IMR-90 (cell line): ENCODE measurements around the gene UBL5. TPM values are rescaled to one million over a fixed set of nuclear protein-coding genes. Genes with fewer than 3 reads are reported as not detected.

Experiments
- ATAC-seq: fragments of 200-7000 bp; cut with Tn5 transposase; 2 replicates; pipeline ENCODE4 v1.9.1; 2020; ENCODE audit warnings: low read depth, mild to moderate bottlenecking, moderate library complexity
- BruUV-seq: library from RNA; stranded (reverse); fragments of 400-500 nt; replicated peaks from 2 replicates; lab custom pipeline; 2021; lab: Mats Ljungman, UMichigan
- CTCF ChIA-PET: fragments of 300-600 bp; formaldehyde crosslinking; extraction: SDS; loops from one replicate; lab custom pipeline; 2021; ENCODE audit warnings: antibody characterized with exemption; lab: Yijun Ruan, JAX
- POLR2A ChIA-PET: fragments of 300-600 bp; sonication (Branson Sonifier 250); formaldehyde crosslinking; loops from one replicate; lab custom pipeline; 2022; ENCODE audit warnings: antibody characterized with exemption; ENCODE audit not compliant: unreplicated experiment; lab: Charles Lee
- DNase-seq: peaks from one replicate; pipeline ENCODE4 v3.0.0; 2013
- H2AFZ ChIP-seq: replicated peaks from 2 replicates; pipeline ENCODE3; 2013; ENCODE audit warnings: low read length, mild to moderate bottlenecking; ENCODE audit not compliant: poor library complexity
- H2AK5ac ChIP-seq: 2 replicates; pipeline ENCODE4 v1.6.1; 2013; ENCODE audit warnings: low read depth, low read length, inconsistent platforms
- H2AK9ac ChIP-seq: replicated peaks from 2 replicates; pipeline ENCODE3; 2013; ENCODE audit warnings: mild to moderate bottlenecking, low read depth, low read length, moderate library complexity; ENCODE audit not compliant: poor library complexity
- H2BK120ac ChIP-seq: 2 replicates; pipeline ENCODE4 v1.6.1; 2013; ENCODE audit warnings: low read depth, low read length, inconsistent platforms
- H2BK15ac ChIP-seq: 3 replicates; pipeline ENCODE4 v1.6.1; 2013; ENCODE audit warnings: low read depth, low read length, inconsistent platforms
- H2BK20ac ChIP-seq: 2 replicates; pipeline ENCODE4 v1.6.1; 2013; ENCODE audit warnings: low read depth, mild to moderate bottlenecking, inconsistent platforms, low read length, moderate library complexity
- H2BK5ac ChIP-seq: 2 replicates; pipeline ENCODE4 v1.6.1; 2013; ENCODE audit warnings: mild to moderate bottlenecking, low read depth, low read length, inconsistent platforms; ENCODE audit not compliant: poor library complexity, severe bottlenecking
- H3K14ac ChIP-seq: replicated peaks from 2 replicates; pipeline ENCODE4 v1.6.1; 2013; ENCODE audit warnings: low read depth, low read length, inconsistent platforms
- H3K18ac ChIP-seq: 2 replicates; pipeline ENCODE4 v1.6.1; 2013; ENCODE audit warnings: low read depth, low read length, control low read depth
- H3K23ac ChIP-seq: 2 replicates; pipeline ENCODE4 v1.6.1; 2013; ENCODE audit warnings: low read depth, low read length, inconsistent platforms
- H3K27ac ChIP-seq: 2 replicates; pipeline ENCODE4 v1.5.1; 2013; ENCODE audit warnings: mild to moderate bottlenecking, control low read depth, low read length; ENCODE audit not compliant: insufficient read depth
- H3K27me3 ChIP-seq: 2 replicates; pipeline ENCODE4 v1.6.1; 2013; ENCODE audit warnings: low read length; ENCODE audit not compliant: control insufficient read depth, insufficient read depth
- H3K36me3 ChIP-seq: 2 replicates; pipeline ENCODE4 v1.6.1; 2013; ENCODE audit warnings: low read length, mixed read lengths; ENCODE audit not compliant: control insufficient read depth, insufficient read depth
- H3K4ac ChIP-seq: 2 replicates; pipeline ENCODE4 v1.6.1; 2013; ENCODE audit warnings: low read depth, low read length, inconsistent platforms
- H3K4me1 ChIP-seq: 2 replicates; pipeline ENCODE4 v1.6.1; 2013; ENCODE audit warnings: low read length, mixed read lengths; ENCODE audit not compliant: control insufficient read depth, insufficient read depth
- H3K4me2 ChIP-seq: 2 replicates; pipeline ENCODE4 v1.6.1; 2013; ENCODE audit warnings: low read depth, mild to moderate bottlenecking, control low read depth, low read length, moderate library complexity
- H3K4me3 ChIP-seq: 2 replicates; pipeline ENCODE4 v1.5.1; 2013; ENCODE audit warnings: low read depth, mild to moderate bottlenecking, control low read depth, low read length, moderate library complexity; ENCODE audit not compliant: insufficient read depth
- H3K56ac ChIP-seq: 2 replicates; pipeline ENCODE4 v1.6.1; 2013; ENCODE audit warnings: low read length, inconsistent platforms; ENCODE audit not compliant: insufficient read depth; ENCODE audit errors: extremely low read depth
- H3K79me1 ChIP-seq, 2 experiments: 2 replicates each; pipeline ENCODE4 v1.6.1; 2013; ENCODE audit warnings: low read length in 2 of 2, inconsistent platforms in 1 of 2, low read depth in 1 of 2
- H3K9ac ChIP-seq: 2 replicates; pipeline ENCODE4 v1.6.1; 2013; ENCODE audit warnings: low read depth, low read length, control low read depth
- H3K9me1 ChIP-seq: 2 replicates; pipeline ENCODE4 v1.6.1; 2013; ENCODE audit warnings: low read length, inconsistent platforms; ENCODE audit not compliant: insufficient read depth
- H3K9me3 ChIP-seq: 2 replicates; pipeline ENCODE4 v1.6.1; 2013; ENCODE audit warnings: low read length; ENCODE audit not compliant: control insufficient read depth, insufficient read depth
- H4K20me1 ChIP-seq: 2 replicates; pipeline ENCODE4 v1.6.1; 2013; ENCODE audit warnings: low read length, inconsistent platforms; ENCODE audit not compliant: insufficient read depth
- H4K5ac ChIP-seq: 2 replicates; pipeline ENCODE4 v1.6.1; 2013; ENCODE audit warnings: mild to moderate bottlenecking, low read depth, low read length, control low read depth
- H4K8ac ChIP-seq, 2 experiments: 2 replicates each; pipeline ENCODE4 v1.6.1; 2013; ENCODE audit warnings: low read depth in 2 of 2, low read length in 2 of 2, control low read depth in 1 of 2, inconsistent platforms in 1 of 2
- H4K91ac ChIP-seq: 2 replicates; pipeline ENCODE4 v1.6.1; 2013; ENCODE audit warnings: low read depth, low read length, inconsistent platforms; ENCODE audit not compliant: insufficient read depth
- BHLHE40 ChIP-seq: fragments of 150-350 bp; IDR thresholded peaks from 2 replicates; pipeline ENCODE4 v1.6.1; 2016; ENCODE audit warnings: mild to moderate bottlenecking, low read depth, low read length
- CEBPB ChIP-seq: IDR thresholded peaks from 2 replicates; pipeline ENCODE4 v1.6.1; 2012; ENCODE audit warnings: low read depth, low read length, improper control_type of control experiment
- CHD1 ChIP-seq: IDR thresholded peaks from 2 replicates; pipeline ENCODE4 v1.6.1; 2012; ENCODE audit warnings: low read depth, low read length, improper control_type of control experiment
- CTCF ChIP-seq: conservative IDR thresholded peaks from 2 replicates; pipeline ENCODE4 v1.5.1; 2012; ENCODE audit warnings: mild to moderate bottlenecking, low read depth, low read length, improper control_type of control experiment
- MAFK ChIP-seq: IDR thresholded peaks from 2 replicates; pipeline ENCODE4 v1.6.1; 2012; ENCODE audit warnings: low read depth, low read length, improper control_type of control experiment
- MAZ ChIP-seq: IDR thresholded peaks from 2 replicates; pipeline ENCODE4 v1.6.1; 2012; ENCODE audit warnings: low read depth, mild to moderate bottlenecking, low read length, improper control_type of control experiment, moderate library complexity, borderline replicate concordance
- MXI1 ChIP-seq: IDR thresholded peaks from 2 replicates; pipeline ENCODE4 v1.6.1; 2012; ENCODE audit warnings: low read depth, mild to moderate bottlenecking, low read length, moderate library complexity, borderline replicate concordance
- NFE2L2 ChIP-seq: fragments of 150-350 bp; IDR thresholded peaks from 2 replicates; pipeline ENCODE4 v1.6.1; 2016; ENCODE audit warnings: low read depth, mild to moderate bottlenecking, low read length
- POLR2A ChIP-seq: IDR thresholded peaks from 2 replicates; pipeline ENCODE4 v1.6.1; 2012; ENCODE audit warnings: mild to moderate bottlenecking, low read depth, low read length
- RAD21 ChIP-seq: IDR thresholded peaks from 2 replicates; pipeline ENCODE4 v1.6.1; 2012; ENCODE audit warnings: low read length, improper control_type of control experiment
- RCOR1 ChIP-seq: IDR thresholded peaks from 2 replicates; pipeline ENCODE4 v1.6.1; 2012; ENCODE audit warnings: mild to moderate bottlenecking, low read length, improper control_type of control experiment; ENCODE audit not compliant: insufficient replicate concordance
- RFX5 ChIP-seq: IDR thresholded peaks from 2 replicates; pipeline ENCODE4 v1.8.0; 2012; ENCODE audit warnings: low read depth, mild to moderate bottlenecking, low read length, moderate library complexity
- SMC3 ChIP-seq: fragments of 150-350 bp; IDR thresholded peaks from 2 replicates; pipeline ENCODE4 v1.6.1; 2016; ENCODE audit warnings: low read depth, mild to moderate bottlenecking, antibody characterized with exemption, low read length, moderate library complexity
- USF2 ChIP-seq: fragments of 150-350 bp; IDR thresholded peaks from 2 replicates; pipeline ENCODE4 v1.6.1; 2017; ENCODE audit warnings: mild to moderate bottlenecking, antibody characterized with exemption, low read length, low read depth
- WGBS, 2 experiments: methylation state at CpG; one replicate each; pipeline versions ENCODE4 v1.1.5 to v1.1.7; 2013; ENCODE audit warnings: missing lambda C conversion rate in 2 of 2; ENCODE audit not compliant: insufficient read length in 1 of 2; ENCODE audit errors: extremely low coverage in 2 of 2; 5-methylcytosine and 5-hydroxymethylcytosine counted together
- dilution Hi-C: fragments of 300-500 bp; cut with HindIII; formaldehyde crosslinking; loops from one replicate; pipeline ENCODE4 v1.14.3; 2018; ENCODE audit warnings: low sequenced_read_pairs; ENCODE audit not compliant: unreplicated experiment
- in situ Hi-C: fragments of 300-500 bp; cut with MboI; formaldehyde crosslinking; loops from 3 replicates; pipeline ENCODE4 v1.14.3; 2019; ENCODE audit warnings: low sequenced_read_pairs, inconsistent platforms, mixed read lengths
- intact Hi-C: fragments of 100-400 bp; cut with micrococcal nuclease; formaldehyde crosslinking; loops from 2 replicates; pipeline ENCODE4 v1.10.0; 2022
- polyA plus RNA-seq, 3 experiments: library from polyadenylated mRNA; depleted of rRNA; stranded (reverse); fragments of >200 nt; gene quantifications; 2 replicates each; pipeline ENCODE4 v1.2.3, GENCODE V29; 2012; ENCODE audit warnings: low replicate concordance in 1 of 3
- total RNA-seq: library from RNA; depleted of rRNA; stranded (reverse); fragments of >200 nt; gene quantifications from 2 replicates; pipeline ENCODE4 v1.2.3, GENCODE V29; 2012
- TF ChIP-seq, protein P1 (sequence below): fragments of 150-350 bp; IDR thresholded peaks from 2 replicates; pipeline ENCODE4 v1.6.1; 2016; ENCODE audit warnings: low read depth, mild to moderate bottlenecking, low read length, moderate library complexity, borderline replicate concordance

The UBL5 gene
- total and polyA plus RNA-seq, 2 of the 4 experiments (the other 2 are of a cell fraction), result 434 to 1,091 TPM

DNA sequence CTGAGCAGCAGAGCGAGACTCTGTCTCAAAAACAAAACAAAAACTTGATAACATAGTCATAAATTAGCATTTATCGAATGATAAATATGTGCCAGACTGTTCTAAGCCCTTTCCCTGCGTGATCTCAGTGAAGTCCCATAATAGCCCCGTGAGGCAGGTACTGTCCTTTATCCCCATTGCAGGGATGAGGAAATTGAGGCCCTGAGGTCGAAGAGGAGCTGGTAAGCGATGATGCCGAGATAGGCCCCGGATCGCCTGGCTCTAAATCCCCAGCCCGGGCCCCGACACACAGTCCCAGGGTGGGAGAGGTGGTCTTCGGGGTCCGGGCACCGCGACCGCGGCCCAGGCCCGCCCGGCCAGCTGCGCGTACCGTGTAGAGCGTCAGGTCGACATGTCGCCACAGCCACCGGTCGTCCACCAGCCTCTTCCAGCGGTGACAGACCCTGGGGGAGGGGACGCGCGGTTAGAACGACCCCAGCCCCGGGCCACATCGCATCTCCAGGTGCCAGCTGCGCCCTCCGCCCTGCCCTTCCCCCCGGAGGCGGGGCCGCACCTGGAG lies 9.5 kb upstream of the UBL5 start:
- Histone ChIP-seq H3K9ac (peak overlapping the region; percentile 77), H4K91ac (peak overlapping the region; percentile 77), H3K14ac (peak overlapping the region; percentile 71), H2AK5ac (peak overlapping the region; percentile 71), H3K27me3 (no peaks in the 10 kb centered on the region), H3K4me1 (0 out of 2 replicates have a peak, but pooled peaks cover 2% of the 10 kb centered on the region), H2BK120ac (no peak overlapping the region), H4K20me1 (peaks cover 4% of the 10 kb centered on the region), H2BK15ac (no peak overlapping the region), H3K79me1 (peaks cover 6 to 31% of the 10 kb centered on the region in 2 experiments; a peak in 3 of 4 replicates), H3K18ac (0 out of 2 replicates have a peak overlapping the region, but pooled peaks have one; percentile 15), H2AK9ac (peak overlapping the region; percentile 99), H3K4ac (peak overlapping the region; percentile 82), H3K4me2 (peak overlapping the region; percentile 98), H3K9me1 (peaks cover 2% of the 10 kb centered on the region; the same call in 1 of the 2 replicates), H4K8ac (peak overlapping the region; percentile 64 to 99), H3K27ac (peak overlapping the region; percentile 94), H3K36me3 (peaks cover 4% of the 10 kb centered on the region), H4K5ac (peak overlapping the region; percentile 72), H2AFZ (peak overlapping the region; percentile 100), H3K4me3 (peak overlapping the region; percentile 89), H3K9me3 (no peaks in the 10 kb centered on the region), H2BK5ac (peak overlapping the region; percentile 96), H2BK20ac (no peak overlapping the region), H3K23ac (peak overlapping the region; percentile 63; the same call in 1 of the 2 replicates), H3K56ac (peak overlapping the region; percentile 55)
- POLR2A ChIA-PET, result interaction anchor here (0.6 kb wide), 2 partner anchors 10 to 90 kb away, joined by 4 to 15 read pairs; partner anchors contain the start of gene UBL5
- BruUV-seq, result no TSS peak
- no peak for ATAC-seq
- intact Hi-C loops (no loop called here), dilution Hi-C loops (no loop called here), in situ Hi-C loops (no loop called here)
- no peak for DNase-seq
- CTCF ChIA-PET, result no interaction called here
- WGBS, 2 experiments, result 0% methylated on average over 3 of the region's 39 CpGs; no CpG with 5 or more reads in 1 of the 2 experiments
- no peak for TF ChIP-seq NFE2L2
- no peak for TF ChIP-seq RFX5
- no peak for TF ChIP-seq RCOR1
- TF ChIP-seq BHLHE40, result no peak
- no peak for TF ChIP-seq MAZ
- no peak for TF ChIP-seq CEBPB
- no peak for TF ChIP-seq POLR2A
- TF ChIP-seq USF2, result no peak
- no peak for TF ChIP-seq SMC3
- TF ChIP-seq RAD21, result no peak
- TF ChIP-seq, protein P1, sequence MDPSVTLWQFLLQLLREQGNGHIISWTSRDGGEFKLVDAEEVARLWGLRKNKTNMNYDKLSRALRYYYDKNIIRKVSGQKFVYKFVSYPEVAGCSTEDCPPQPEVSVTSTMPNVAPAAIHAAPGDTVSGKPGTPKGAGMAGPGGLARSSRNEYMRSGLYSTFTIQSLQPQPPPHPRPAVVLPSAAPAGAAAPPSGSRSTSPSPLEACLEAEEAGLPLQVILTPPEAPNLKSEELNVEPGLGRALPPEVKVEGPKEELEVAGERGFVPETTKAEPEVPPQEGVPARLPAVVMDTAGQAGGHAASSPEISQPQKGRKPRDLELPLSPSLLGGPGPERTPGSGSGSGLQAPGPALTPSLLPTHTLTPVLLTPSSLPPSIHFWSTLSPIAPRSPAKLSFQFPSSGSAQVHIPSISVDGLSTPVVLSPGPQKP, result no peak
- no peak for TF ChIP-seq CHD1
- TF ChIP-seq MXI1, result no peak
- TF ChIP-seq MAFK, result no peak
- TF ChIP-seq CTCF, result no peak
